Measurements from ENCODE around the gene MRPL11.

GRCh38 chr11:66420671-66421476, 17.8 kb downstream of the MRPL11 start, which contains the start of gene NPAS4:
- TF ChIP-seq CTCF (optimal IDR thresholded peaks at IDR 0.05 in 1 of 3, IDR thresholded peaks at IDR 0.05 in 1 of 3, conservative IDR thresholded peaks at IDR 0.05 in 1 of 3; ENCODE audit: extremely low read depth in 1 of 3, insufficient read depth in 2 of 3, low read length in 3 of 3) (no peak), EZH2 (IDR thresholded peaks at IDR 0.05; ENCODE audit: low read length) (no peak)
